ENCODE measurements around the gene TBL2.
"Not testable (repeated sequence)": the region's sequence is repeated elsewhere in the genome, so short reads cannot be mapped to it uniquely, and the experiment has no call there.

GRCh38 chr7:73526158-73526494 is 52.3 kb downstream of the TBL2 start:
- not testable (repeated sequence) for TF ChIP-seq CTCF (IDR thresholded peaks at IDR 0.05); EZH2 (IDR thresholded peaks at IDR 0.05; ENCODE audit: borderline replicate concordance, insufficient read depth, low read depth, low read length, poor library complexity, severe bottlenecking)
